Measurements from ENCODE around the gene NDUFS2. TPM values are rescaled to one million over a fixed set of nuclear protein-coding genes. Genes with fewer than 3 reads are reported as not detected.

Gene NDUFS2
- total and polyA plus RNA-seq, 9 of the 15 experiments (the other 6 are each of a cell fraction or from before 2014, with no cell fraction given) = 70.0 to 176 (median 141) TPM

GRCh38 chr1:161226320-161226711, 24.1 kb downstream of the NDUFS2 start:
- POLR2A ChIA-PET = interaction anchor here (0.7 to 2.1 kb wide), 12 partner anchors 9 to 194 kb away, joined by 3 to 9 read pairs (median 4); partner anchors contain the start of genes NDUFS2 and SDHC
- CTCF ChIA-PET (ENCODE audit: low intra/inter-chr PET ratio) = interaction anchor here (0.6 to 1.1 kb wide), 4 partner anchors 59 to 539 kb away, joined by 3 to 7 read pairs (median 4); no protein-coding TSS in a partner anchor
- no TSS peak for BruUV-seq (replicated peaks)
- H3K4me1 ChIP-seq (replicated peaks in 1 of 2; ENCODE audit: control insufficient read depth in 2 of 2, insufficient read depth in 2 of 2, low read length in 2 of 2) = peaks cover 15 to 16% of the 10 kb centered on the region in 2 experiments; a peak in 3 of 5 replicates
- H2AFZ ChIP-seq (ENCODE audit: low read depth, low read length) = peak overlapping the region; percentile 87
- H3K27me3 ChIP-seq (ENCODE audit: control insufficient read depth in 2 of 2, insufficient read depth in 2 of 2, low read length in 2 of 2) = no peaks in the 10 kb centered on the region
- H3K36me3 ChIP-seq (ENCODE audit: control insufficient read depth, insufficient read depth, low read length) = peaks cover 37% of the 10 kb centered on the region
- H3K9me3 ChIP-seq (replicated peaks; ENCODE audit: control insufficient read depth, insufficient read depth, low read depth, low read length) = no peaks in the 10 kb centered on the region
- peak; percentile 3 for ATAC-seq
- WGBS (ENCODE audit: insufficient coverage, low coverage, missing lambda C conversion rate) = 2% methylated on average over 12 of the region's 15 CpGs
- peak in 1 of 4 experiments; percentile 47 for DNase-seq (ENCODE audit: extremely low read depth in 1 of 4, low spot score in 3 of 4)
- intact Hi-C loops (cut with micrococcal nuclease) = loop anchor here (2.0 to 5.0 kb wide), 4 partner anchors 64 to 156 kb away; partner anchors contain the start of gene CFAP126
- peak overlapping the region; percentile 97 for H3K4me2 ChIP-seq (ENCODE audit: insufficient read depth, low read length)
- peak overlapping the region; percentile 79 for H3K27ac ChIP-seq (ENCODE audit: extremely low read depth, low read depth, low read length)
- H3K9ac ChIP-seq (ENCODE audit: insufficient read depth in 1 of 2, low read depth in 2 of 2, low read length in 2 of 2) = peak overlapping the region; percentile 76 to 93
- H3K79me2 ChIP-seq (ENCODE audit: control insufficient read depth, insufficient read depth, low read length) = peaks cover 19% of the 10 kb centered on the region
- no peaks in the 10 kb centered on the region for H4K20me1 ChIP-seq (replicated peaks; ENCODE audit: control insufficient read depth, insufficient read depth, low read length)
- no peaks in the 10 kb centered on the region for H3K9me1 ChIP-seq (ENCODE audit: control insufficient read depth, insufficient read depth, low read length)
- in situ Hi-C loops (cut with MboI) = loop anchor here (5.0 kb wide), 1 partner anchor 156 kb away; no protein-coding TSS in a partner anchor
- TF ChIP-seq YBX1 (IDR thresholded peaks at IDR 0.05) (no peak), ETV1 (tag; conservative IDR thresholded peaks at IDR 0.05; ENCODE audit: low read depth) (0 out of 2 replicates have a peak, but pooled peaks have one; percentile 29), NFRKB (IDR thresholded peaks at IDR 0.05; ENCODE audit: low read depth) (0 out of 2 replicates have a peak, but pooled peaks have one; percentile 41), ZKSCAN1 (IDR thresholded peaks at IDR 0.05; ENCODE audit: low read depth, low read length) (0 out of 2 replicates have a peak, but pooled peaks have one; percentile 3), POLR3A (IDR thresholded peaks at IDR 0.05; ENCODE audit: borderline replicate concordance, extremely low read depth, insufficient read depth, insufficient read length) (no peak), ZBTB7A (IDR thresholded peaks at IDR 0.05; ENCODE audit: borderline replicate concordance, control insufficient read depth, low read depth, low read length) (peak; percentile 51; the same call in 1 of the 2 replicates), ZBTB40 (IDR thresholded peaks at IDR 0.05) (no peak), ZBTB40 (CRISPR knock-in tag; IDR thresholded peaks at IDR 0.05) (no peak), PCBP2 (IDR thresholded peaks at IDR 0.05; ENCODE audit: low read depth, low read length, poor library complexity, severe bottlenecking) (no peak), GTF2E2 (tag; IDR thresholded peaks at IDR 0.05) (peak; percentile 37; the same call in 1 of the 2 replicates), POLR2A (conservative IDR thresholded peaks at IDR 0.05) (0 out of 2 replicates have a peak, but pooled peaks have one; percentile 3), BRD4 (IDR thresholded peaks at IDR 0.05) (no peak), POLR2G (IDR thresholded peaks at IDR 0.05; ENCODE audit: low read depth, low read length) (0 out of 2 replicates have a peak, but pooled peaks have one; percentile 30), MAX (CRISPR knock-in tag; IDR thresholded peaks at IDR 0.05) (0 out of 2 replicates have a peak, but pooled peaks have one; percentile 3)
- no peak for FAIRE-seq
- peak overlapping the region; percentile 70 for H3K4me3 ChIP-seq
